ENCODE results near the gene TMIGD1.

Gene TMIGD1

DNA sequence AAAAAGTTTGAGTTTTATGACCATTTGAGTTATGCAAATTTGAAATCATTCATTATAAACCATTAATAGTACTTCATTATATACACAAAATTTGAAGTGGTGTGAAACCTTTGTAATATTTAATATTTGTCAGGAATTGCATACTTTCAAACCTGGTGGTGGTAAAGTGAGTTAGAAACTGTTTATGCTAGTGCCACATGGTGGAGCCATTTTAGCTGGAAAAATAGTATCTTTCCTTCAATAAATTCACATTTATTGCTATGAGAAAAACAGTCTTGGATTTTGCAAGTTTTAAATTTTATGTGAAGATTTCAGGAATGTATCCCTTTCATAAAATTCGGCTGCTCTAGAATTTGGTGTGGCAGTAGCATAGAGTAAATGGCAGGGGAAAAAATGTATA, 34.9 kb downstream of the TMIGD1 start:
- ATAC-seq = no peak
- TF ChIP-seq ZFP30 (CRISPR knock-in tag; IDR thresholded peaks at IDR 0.05) = no peak
- no peak for TF ChIP-seq TCF4 (CRISPR knock-in tag; IDR thresholded peaks at IDR 0.05; ENCODE audit: borderline replicate concordance)
- TF ChIP-seq TOX (CRISPR knock-in tag; IDR thresholded peaks at IDR 0.05; ENCODE audit: borderline replicate concordance) = no peak
- TF ChIP-seq SNAI2 (CRISPR knock-in tag; IDR thresholded peaks at IDR 0.05) = no peak
- no peak for TF ChIP-seq ZNF565 (CRISPR knock-in tag; conservative IDR thresholded peaks at IDR 0.05; ENCODE audit: low read depth)
- TF ChIP-seq ISL1 (CRISPR knock-in tag; IDR thresholded peaks at IDR 0.05) = no peak
- TF ChIP-seq OSR1 (CRISPR knock-in tag; IDR thresholded peaks at IDR 0.05) = no peak

DNA sequence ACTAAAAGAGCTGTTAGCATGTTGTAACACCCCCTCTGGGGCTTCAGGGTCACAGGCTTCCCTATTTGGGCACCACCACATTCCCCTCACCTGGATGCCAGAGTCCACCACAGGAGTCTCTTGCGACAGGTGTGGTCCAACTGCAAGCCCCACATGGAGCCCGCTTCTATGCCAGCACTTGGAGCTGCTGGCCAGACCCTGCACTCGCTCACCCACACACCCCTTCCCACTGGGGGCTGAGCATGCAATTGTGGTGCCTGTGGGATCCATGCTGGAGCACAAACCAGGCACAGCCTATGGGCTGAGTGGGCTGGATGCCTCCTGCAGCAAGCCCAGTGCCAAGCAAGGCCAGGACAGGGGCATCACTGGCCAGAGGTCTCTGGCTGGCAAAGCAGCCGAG, 36.1 kb downstream of the TMIGD1 start:
- TF ChIP-seq ARNTL (CRISPR knock-in tag; IDR thresholded peaks at IDR 0.05; ENCODE audit: borderline replicate concordance, low read depth) = no peak
- no peak for TF ChIP-seq ESRRG (CRISPR knock-in tag; IDR thresholded peaks at IDR 0.05)
- no peak for TF ChIP-seq ZNF565 (CRISPR knock-in tag; conservative IDR thresholded peaks at IDR 0.05; ENCODE audit: low read depth)
- no peak for TF ChIP-seq ZFP3 (CRISPR knock-in tag; IDR thresholded peaks at IDR 0.05)
- TF ChIP-seq, protein P1, sequence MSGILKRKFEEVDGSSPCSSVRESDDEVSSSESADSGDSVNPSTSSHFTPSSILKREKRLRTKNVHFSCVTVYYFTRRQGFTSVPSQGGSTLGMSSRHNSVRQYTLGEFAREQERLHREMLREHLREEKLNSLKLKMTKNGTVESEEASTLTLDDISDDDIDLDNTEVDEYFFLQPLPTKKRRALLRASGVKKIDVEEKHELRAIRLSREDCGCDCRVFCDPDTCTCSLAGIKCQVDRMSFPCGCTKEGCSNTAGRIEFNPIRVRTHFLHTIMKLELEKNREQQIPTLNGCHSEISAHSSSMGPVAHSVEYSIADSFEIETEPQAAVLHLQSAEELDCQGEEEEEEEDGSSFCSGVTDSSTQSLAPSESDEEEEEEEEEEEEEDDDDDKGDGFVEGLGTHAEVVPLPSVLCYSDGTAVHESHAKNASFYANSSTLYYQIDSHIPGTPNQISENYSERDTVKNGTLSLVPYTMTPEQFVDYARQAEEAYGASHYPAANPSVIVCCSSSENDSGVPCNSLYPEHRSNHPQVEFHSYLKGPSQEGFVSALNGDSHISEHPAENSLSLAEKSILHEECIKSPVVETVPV (CRISPR knock-in tag; IDR thresholded peaks at IDR 0.05) = no peak
- TF ChIP-seq SNAI2 (CRISPR knock-in tag; IDR thresholded peaks at IDR 0.05) = no peak
- no peak for TF ChIP-seq ZNF70 (CRISPR knock-in tag; IDR thresholded peaks at IDR 0.05)
- no peak for TF ChIP-seq CSDC2 (CRISPR knock-in tag; IDR thresholded peaks at IDR 0.05)
- TF ChIP-seq, protein P2, sequence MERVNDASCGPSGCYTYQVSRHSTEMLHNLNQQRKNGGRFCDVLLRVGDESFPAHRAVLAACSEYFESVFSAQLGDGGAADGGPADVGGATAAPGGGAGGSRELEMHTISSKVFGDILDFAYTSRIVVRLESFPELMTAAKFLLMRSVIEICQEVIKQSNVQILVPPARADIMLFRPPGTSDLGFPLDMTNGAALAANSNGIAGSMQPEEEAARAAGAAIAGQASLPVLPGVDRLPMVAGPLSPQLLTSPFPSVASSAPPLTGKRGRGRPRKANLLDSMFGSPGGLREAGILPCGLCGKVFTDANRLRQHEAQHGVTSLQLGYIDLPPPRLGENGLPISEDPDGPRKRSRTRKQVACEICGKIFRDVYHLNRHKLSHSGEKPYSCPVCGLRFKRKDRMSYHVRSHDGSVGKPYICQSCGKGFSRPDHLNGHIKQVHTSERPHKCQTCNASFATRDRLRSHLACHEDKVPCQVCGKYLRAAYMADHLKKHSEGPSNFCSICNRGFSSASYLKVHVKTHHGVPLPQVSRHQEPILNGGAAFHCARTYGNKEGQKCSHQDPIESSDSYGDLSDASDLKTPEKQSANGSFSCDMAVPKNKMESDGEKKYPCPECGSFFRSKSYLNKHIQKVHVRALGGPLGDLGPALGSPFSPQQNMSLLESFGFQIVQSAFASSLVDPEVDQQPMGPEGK (CRISPR knock-in tag; IDR thresholded peaks at IDR 0.05; ENCODE audit: borderline replicate concordance) = no peak
- no peak for TF ChIP-seq GLIS3 (CRISPR knock-in tag; IDR thresholded peaks at IDR 0.05)
- no peak for TF ChIP-seq ZNF8 (CRISPR knock-in tag; IDR thresholded peaks at IDR 0.05)
- TF ChIP-seq ZC3H10 (CRISPR knock-in tag; IDR thresholded peaks at IDR 0.05) = no peak
- no peak for TF ChIP-seq TOX (CRISPR knock-in tag; IDR thresholded peaks at IDR 0.05; ENCODE audit: borderline replicate concordance)
- TF ChIP-seq, protein P3, sequence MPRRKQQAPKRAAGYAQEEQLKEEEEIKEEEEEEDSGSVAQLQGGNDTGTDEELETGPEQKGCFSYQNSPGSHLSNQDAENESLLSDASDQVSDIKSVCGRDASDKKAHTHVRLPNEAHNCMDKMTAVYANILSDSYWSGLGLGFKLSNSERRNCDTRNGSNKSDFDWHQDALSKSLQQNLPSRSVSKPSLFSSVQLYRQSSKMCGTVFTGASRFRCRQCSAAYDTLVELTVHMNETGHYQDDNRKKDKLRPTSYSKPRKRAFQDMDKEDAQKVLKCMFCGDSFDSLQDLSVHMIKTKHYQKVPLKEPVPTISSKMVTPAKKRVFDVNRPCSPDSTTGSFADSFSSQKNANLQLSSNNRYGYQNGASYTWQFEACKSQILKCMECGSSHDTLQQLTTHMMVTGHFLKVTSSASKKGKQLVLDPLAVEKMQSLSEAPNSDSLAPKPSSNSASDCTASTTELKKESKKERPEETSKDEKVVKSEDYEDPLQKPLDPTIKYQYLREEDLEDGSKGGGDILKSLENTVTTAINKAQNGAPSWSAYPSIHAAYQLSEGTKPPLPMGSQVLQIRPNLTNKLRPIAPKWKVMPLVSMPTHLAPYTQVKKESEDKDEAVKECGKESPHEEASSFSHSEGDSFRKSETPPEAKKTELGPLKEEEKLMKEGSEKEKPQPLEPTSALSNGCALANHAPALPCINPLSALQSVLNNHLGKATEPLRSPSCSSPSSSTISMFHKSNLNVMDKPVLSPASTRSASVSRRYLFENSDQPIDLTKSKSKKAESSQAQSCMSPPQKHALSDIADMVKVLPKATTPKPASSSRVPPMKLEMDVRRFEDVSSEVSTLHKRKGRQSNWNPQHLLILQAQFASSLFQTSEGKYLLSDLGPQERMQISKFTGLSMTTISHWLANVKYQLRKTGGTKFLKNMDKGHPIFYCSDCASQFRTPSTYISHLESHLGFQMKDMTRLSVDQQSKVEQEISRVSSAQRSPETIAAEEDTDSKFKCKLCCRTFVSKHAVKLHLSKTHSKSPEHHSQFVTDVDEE (CRISPR knock-in tag; IDR thresholded peaks at IDR 0.05) = no peak
- ATAC-seq = no peak

DNA sequence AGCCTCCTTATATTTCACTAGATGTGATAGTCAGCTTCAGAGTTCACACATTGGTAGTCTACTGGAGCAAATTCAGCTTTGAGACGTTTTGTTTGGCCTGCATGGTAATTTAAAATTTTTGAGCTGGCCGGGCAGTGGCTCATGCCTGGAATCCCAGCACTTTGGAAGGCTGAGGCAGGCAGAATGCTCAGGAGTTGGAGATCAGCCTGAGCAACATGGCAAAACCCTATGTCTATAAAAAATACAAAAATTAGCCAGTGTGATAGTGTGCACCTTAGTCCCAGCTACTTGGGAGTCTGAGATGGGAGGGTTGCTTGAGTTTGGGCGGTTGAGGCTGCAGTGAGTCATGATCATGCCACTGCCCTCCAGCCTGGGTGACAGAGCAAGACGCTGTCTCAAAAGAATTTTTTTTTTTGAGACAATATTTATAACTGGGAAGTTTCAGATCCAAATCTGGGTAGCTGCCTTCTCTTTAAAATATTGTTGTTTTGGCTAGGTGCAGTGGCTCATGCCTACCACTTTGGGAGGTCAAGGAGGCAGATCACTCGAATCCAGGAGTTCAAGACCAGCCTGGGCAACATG, 37.3 kb downstream of the TMIGD1 start:
- TF ChIP-seq, protein P1 (CRISPR knock-in tag; IDR thresholded peaks at IDR 0.05) = no peak
- no peak for TF ChIP-seq OSR1 (CRISPR knock-in tag; IDR thresholded peaks at IDR 0.05)
- TF ChIP-seq RARB (CRISPR knock-in tag; IDR thresholded peaks at IDR 0.05) = no peak
- no peak for TF ChIP-seq ZC3H10 (CRISPR knock-in tag; IDR thresholded peaks at IDR 0.05)
- TF ChIP-seq TCF4 (CRISPR knock-in tag; IDR thresholded peaks at IDR 0.05; ENCODE audit: borderline replicate concordance) = no peak
- no peak for TF ChIP-seq ESRRG (CRISPR knock-in tag; IDR thresholded peaks at IDR 0.05)
- TF ChIP-seq, protein P4, sequence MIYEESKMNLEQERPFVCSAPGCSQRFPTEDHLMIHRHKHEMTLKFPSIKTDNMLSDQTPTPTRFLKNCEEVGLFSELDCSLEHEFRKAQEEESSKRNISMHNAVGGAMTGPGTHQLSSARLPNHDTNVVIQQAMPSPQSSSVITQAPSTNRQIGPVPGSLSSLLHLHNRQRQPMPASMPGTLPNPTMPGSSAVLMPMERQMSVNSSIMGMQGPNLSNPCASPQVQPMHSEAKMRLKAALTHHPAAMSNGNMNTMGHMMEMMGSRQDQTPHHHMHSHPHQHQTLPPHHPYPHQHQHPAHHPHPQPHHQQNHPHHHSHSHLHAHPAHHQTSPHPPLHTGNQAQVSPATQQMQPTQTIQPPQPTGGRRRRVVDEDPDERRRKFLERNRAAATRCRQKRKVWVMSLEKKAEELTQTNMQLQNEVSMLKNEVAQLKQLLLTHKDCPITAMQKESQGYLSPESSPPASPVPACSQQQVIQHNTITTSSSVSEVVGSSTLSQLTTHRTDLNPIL (CRISPR knock-in tag; IDR thresholded peaks at IDR 0.05; ENCODE audit: low read depth) = no peak
- TF ChIP-seq BACH2 (CRISPR knock-in tag; IDR thresholded peaks at IDR 0.05; ENCODE audit: borderline replicate concordance) = no peak
- no peak for ATAC-seq
